SU-DHL-6 (cell line): ENCODE results near the gene SNX13.

Experiments
- H2AFZ ChIP-seq: fragments of 200-600 bp; sonication (generic); 2 replicates; pipeline ENCODE4 v1.6.1; 2014; ENCODE audit warnings: low read depth, mild to moderate bottlenecking, moderate library complexity, mixed read lengths, antibody characterized with exemption, low read length; ENCODE audit not compliant: severe bottlenecking
- H3F3A ChIP-seq: fragments of 200-600 bp; shearing (Covaris generic); 2 replicates; pipeline ENCODE4 v1.6.0; 2016; ENCODE audit warnings: antibody characterized with exemption, mild to moderate bottlenecking; ENCODE audit not compliant: insufficient read depth
- H3K27ac ChIP-seq: fragments of 200-600 bp; sonication (generic); 2 replicates; pipeline ENCODE4 v1.5.1; 2016; ENCODE audit warnings: low read depth, mild to moderate bottlenecking, low read length, moderate library complexity, mixed read lengths
- H3K27me3 ChIP-seq: fragments of 200-600 bp; sonication (generic), shearing (Covaris generic); 2 replicates; pipeline ENCODE4 v1.6.0; 2014; ENCODE audit warnings: mild to moderate bottlenecking, low read length
- H3K36me3 ChIP-seq: fragments of 200-600 bp; sonication (generic); 2 replicates; pipeline ENCODE4 v1.6.1; 2014; ENCODE audit warnings: mild to moderate bottlenecking, low read length, mixed read lengths
- H3K4me2 ChIP-seq: fragments of 300-600, 200-600 bp; shearing (Covaris generic), sonication (generic); 2 replicates; pipeline ENCODE4 v1.6.0; 2014; ENCODE audit warnings: low read length, low read depth, mild to moderate bottlenecking; ENCODE audit not compliant: poor library complexity, severe bottlenecking
- H3K4me3 ChIP-seq: fragments of 200-600 bp; sonication (generic); 2 replicates; pipeline ENCODE4 v1.5.1; 2014; ENCODE audit warnings: antibody characterized with exemption, low read length, mild to moderate bottlenecking, mixed read lengths; ENCODE audit not compliant: insufficient read depth, poor library complexity, severe bottlenecking
- H3K79me2 ChIP-seq: fragments of 200-600 bp; sonication (generic); 2 replicates; pipeline ENCODE4 v1.6.1; 2014; ENCODE audit warnings: mild to moderate bottlenecking, low read length, moderate library complexity; ENCODE audit not compliant: insufficient read depth
- H3K9ac ChIP-seq: fragments of 200-600 bp; sonication (generic); 2 replicates; pipeline ENCODE4 v1.7.0; 2014; ENCODE audit warnings: mild to moderate bottlenecking, low read length
- H3K9me2 ChIP-seq: fragments of 200-600 bp; sonication (generic); replicated peaks from 2 replicates; pipeline ENCODE4 v1.6.1; 2014; ENCODE audit warnings: low read length; ENCODE audit not compliant: insufficient read depth
- H3K9me3 ChIP-seq: fragments of 200-600 bp; sonication (generic); 2 replicates; pipeline ENCODE4 v1.6.1; 2014; ENCODE audit warnings: low read length, mixed read lengths; ENCODE audit not compliant: insufficient read depth
- H4K20me1 ChIP-seq: fragments of 200-600 bp; sonication (generic); 2 replicates; pipeline ENCODE4 v1.6.1; 2014; ENCODE audit warnings: low read depth, mild to moderate bottlenecking, antibody characterized with exemption, low read length, moderate library complexity, mixed read lengths
- EZH2phosphoT487 ChIP-seq: fragments of 200-600 bp; sonication (generic), shearing (Covaris generic); conservative IDR thresholded peaks from 2 replicates; pipeline ENCODE4 v1.6.1; 2018; ENCODE audit warnings: mild to moderate bottlenecking, antibody characterized with exemption, low read length, moderate library complexity, mixed read lengths
- TF ChIP-seq, protein P1 (sequence below): fragments of 200-600 bp; sonication (generic); IDR thresholded peaks from one replicate; pipeline ENCODE4 v1.5.1; 2017; ENCODE audit warnings: antibody characterized with exemption, mild to moderate bottlenecking, low read length, moderate library complexity; ENCODE audit not compliant: insufficient read depth, poor library complexity, severe bottlenecking

Gene SNX13

DNA sequence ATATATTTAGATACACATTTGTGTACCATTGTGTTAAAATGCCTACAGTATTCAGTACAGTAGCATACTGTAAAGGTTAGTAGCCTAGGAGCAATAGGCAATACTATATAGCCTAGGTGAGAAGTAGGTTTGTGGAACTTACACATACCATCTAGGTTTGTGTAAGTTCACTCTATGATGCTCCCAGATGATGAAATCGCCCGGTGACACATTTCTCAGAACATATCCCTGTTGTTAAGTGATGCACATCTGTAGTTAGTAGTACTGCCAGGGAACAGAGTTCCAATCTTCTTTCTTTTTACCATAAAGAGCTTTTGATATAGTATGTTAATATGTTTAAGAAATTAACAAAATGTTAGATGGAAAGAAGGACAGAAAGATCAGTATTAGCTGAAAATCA lies 138.2 kb downstream of the SNX13 start:
- Histone ChIP-seq H3K4me2 (no peak overlapping the region), H3K27ac (no peak overlapping the region), H3K36me3 (0 out of 2 replicates have a peak, but pooled peaks cover 4% of the 10 kb centered on the region), H2AFZ (no peak overlapping the region), H4K20me1 (no peaks in the 10 kb centered on the region), H3K9me3 (no peaks in the 10 kb centered on the region), H3K27me3 (no peaks in the 10 kb centered on the region), H3F3A (no peaks in the 10 kb centered on the region), H3K9me2 (no peaks in the 10 kb centered on the region), H3K9ac (no peak overlapping the region), H3K4me3 (no peak overlapping the region), H3K79me2 (no peaks in the 10 kb centered on the region)
- TF ChIP-seq EZH2phosphoT487: no peak
- TF ChIP-seq, protein P1, sequence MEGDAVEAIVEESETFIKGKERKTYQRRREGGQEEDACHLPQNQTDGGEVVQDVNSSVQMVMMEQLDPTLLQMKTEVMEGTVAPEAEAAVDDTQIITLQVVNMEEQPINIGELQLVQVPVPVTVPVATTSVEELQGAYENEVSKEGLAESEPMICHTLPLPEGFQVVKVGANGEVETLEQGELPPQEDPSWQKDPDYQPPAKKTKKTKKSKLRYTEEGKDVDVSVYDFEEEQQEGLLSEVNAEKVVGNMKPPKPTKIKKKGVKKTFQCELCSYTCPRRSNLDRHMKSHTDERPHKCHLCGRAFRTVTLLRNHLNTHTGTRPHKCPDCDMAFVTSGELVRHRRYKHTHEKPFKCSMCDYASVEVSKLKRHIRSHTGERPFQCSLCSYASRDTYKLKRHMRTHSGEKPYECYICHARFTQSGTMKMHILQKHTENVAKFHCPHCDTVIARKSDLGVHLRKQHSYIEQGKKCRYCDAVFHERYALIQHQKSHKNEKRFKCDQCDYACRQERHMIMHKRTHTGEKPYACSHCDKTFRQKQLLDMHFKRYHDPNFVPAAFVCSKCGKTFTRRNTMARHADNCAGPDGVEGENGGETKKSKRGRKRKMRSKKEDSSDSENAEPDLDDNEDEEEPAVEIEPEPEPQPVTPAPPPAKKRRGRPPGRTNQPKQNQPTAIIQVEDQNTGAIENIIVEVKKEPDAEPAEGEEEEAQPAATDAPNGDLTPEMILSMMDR: no peak

DNA sequence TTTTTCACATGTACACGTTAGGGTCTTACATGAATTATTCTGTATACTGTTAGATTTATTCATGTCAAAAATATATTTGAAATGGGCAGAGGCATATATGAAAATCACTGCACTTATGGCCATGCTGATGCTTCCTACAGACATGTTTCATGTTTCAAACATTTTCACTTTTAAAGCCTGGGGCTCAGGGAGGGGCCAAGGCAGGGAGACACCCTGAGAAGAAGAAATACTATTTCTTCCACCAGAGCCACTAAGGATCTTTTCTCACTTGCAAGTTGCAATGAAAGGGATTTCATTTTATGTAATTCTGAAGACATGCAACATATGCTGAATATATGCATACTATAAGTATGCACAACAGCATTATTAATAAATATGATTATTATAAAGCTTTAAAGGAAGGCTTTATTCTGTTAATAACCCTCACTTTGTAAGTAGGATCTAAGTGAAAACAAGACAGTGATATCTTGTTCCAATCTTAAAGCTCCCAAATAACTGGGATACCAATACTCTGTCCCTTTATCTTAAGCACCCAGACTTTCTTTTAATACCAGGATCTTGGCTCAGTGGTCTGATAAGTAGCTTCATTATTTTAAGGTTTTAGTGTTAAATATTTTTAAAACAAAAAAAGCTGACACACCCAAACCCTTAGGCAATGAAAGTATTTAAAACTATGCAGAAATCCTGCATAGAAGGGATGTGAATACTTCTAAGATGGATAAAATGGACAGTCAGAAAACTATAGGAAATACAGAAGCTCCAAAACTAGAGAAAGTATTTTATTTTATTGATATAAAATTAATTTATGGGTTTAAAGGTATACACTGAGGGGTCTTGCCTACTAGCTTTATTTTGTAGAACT lies 148.0 kb downstream of the SNX13 start:
- 0 out of 2 replicates have a peak, but pooled peaks cover 3% of the 10 kb centered on the region for H3K36me3 ChIP-seq
- no peaks in the 10 kb centered on the region for H3F3A ChIP-seq
- no peak overlapping the region for H3K9ac ChIP-seq
- no peak overlapping the region for H3K4me3 ChIP-seq
- no peaks in the 10 kb centered on the region for H3K27me3 ChIP-seq
- H3K27ac ChIP-seq: no peak overlapping the region
- TF ChIP-seq, protein P1: no peak
- TF ChIP-seq EZH2phosphoT487: no peak
- no peak overlapping the region for H3K4me2 ChIP-seq
- no peaks in the 10 kb centered on the region for H3K9me3 ChIP-seq
- no peaks in the 10 kb centered on the region for H3K79me2 ChIP-seq
- no peaks in the 10 kb centered on the region for H3K9me2 ChIP-seq
- H4K20me1 ChIP-seq: no peaks in the 10 kb centered on the region
- no peak overlapping the region for H2AFZ ChIP-seq

DNA sequence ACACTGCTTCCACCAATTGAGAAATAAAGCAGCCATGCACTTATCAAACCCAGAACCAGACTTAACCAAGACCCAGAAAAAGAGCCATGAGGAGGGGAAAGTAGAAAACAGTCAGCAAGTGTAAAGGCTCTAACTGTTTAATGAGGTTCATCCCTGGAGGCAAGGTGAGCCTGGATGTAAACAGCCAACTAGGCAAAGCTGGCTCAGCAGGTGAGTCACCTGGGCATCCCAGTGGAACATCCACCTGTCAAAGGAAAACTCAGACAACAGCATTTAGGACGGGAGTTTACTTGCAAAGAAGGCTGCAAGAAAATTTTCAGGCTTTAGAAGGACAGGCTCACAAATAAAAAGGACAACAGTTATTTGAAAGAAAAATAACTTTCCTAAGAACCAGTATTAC lies 153.0 kb downstream of the SNX13 start:
- no peaks in the 10 kb centered on the region for H3K27me3 ChIP-seq
- H3K27ac ChIP-seq: no peak overlapping the region
- no peak for TF ChIP-seq EZH2phosphoT487
- TF ChIP-seq, protein P1: no peak
- no peak overlapping the region for H2AFZ ChIP-seq
- no peaks in the 10 kb centered on the region for H3F3A ChIP-seq
- no peak overlapping the region for H3K4me3 ChIP-seq
- H3K4me2 ChIP-seq: no peak overlapping the region
- H3K36me3 ChIP-seq: no peaks in the 10 kb centered on the region
- H3K9ac ChIP-seq: no peak overlapping the region
- no peaks in the 10 kb centered on the region for H3K79me2 ChIP-seq
- H3K9me3 ChIP-seq: no peaks in the 10 kb centered on the region
- no peaks in the 10 kb centered on the region for H3K9me2 ChIP-seq
- no peaks in the 10 kb centered on the region for H4K20me1 ChIP-seq
